ENCODE measurements around the gene CPB2. TPM values are rescaled to one million over a fixed set of nuclear protein-coding genes. Genes with fewer than 3 reads are reported as not detected.
A peak's percentile ranks its signal among the peaks of the same experiment; 100 is the strongest.

Gene CPB2
- total and polyA plus RNA-seq, 8 donors, result 0.17 to 18.4 (median 0.35) TPM

GRCh38 chr13:46063292-46063691 lies 41.5 kb downstream of the CPB2 start:
- DNase-seq (no peak), ATAC-seq (no peak)
- no peak overlapping the region for H3K27ac ChIP-seq
- H3K27me3 ChIP-seq, result no peaks in the 10 kb centered on the region
- H3K4me3 ChIP-seq, result no peak overlapping the region
- no peaks in the 10 kb centered on the region for H3K9me3 ChIP-seq
- no peak for TF ChIP-seq CTCF (IDR thresholded peaks at IDR 0.05)
- intact Hi-C loops (cut with DNase I), result no loop called here
- H3K36me3 ChIP-seq, result no peaks in the 10 kb centered on the region
- H3K4me1 ChIP-seq, result no peaks in the 10 kb centered on the region

DNA sequence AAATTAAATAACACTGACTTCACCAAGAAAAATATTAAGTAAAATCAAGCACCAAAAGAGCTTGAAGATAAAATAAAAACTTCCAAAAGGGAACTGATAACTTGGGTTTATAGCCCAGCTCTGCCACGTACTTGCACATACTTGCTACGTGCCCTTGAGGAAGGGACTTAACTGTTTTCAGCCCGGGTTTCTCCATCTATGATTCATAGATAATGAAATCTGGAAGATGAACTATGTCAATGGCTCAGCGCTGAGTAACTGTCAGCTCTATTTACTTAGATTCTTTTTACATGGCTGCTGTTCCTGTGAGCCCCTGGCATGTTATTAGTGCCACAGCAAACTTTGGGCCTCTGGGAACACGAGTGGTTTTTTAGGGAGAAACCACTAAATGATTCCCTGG lies 42.6 kb downstream of the CPB2 start:
- ATAC-seq, result no peak
- no peaks in the 10 kb centered on the region for H3K36me3 ChIP-seq
- no peak overlapping the region for H3K27ac ChIP-seq
- H3K9me3 ChIP-seq, result no peaks in the 10 kb centered on the region
- H3K4me3 ChIP-seq, result no peak overlapping the region
- intact Hi-C loops (cut with DNase I), result no loop called here
- no peak for DNase-seq
- TF ChIP-seq CTCF (IDR thresholded peaks at IDR 0.05), result no peak
- H3K27me3 ChIP-seq, result no peaks in the 10 kb centered on the region
- H3K4me1 ChIP-seq, result no peaks in the 10 kb centered on the region

GRCh38 chr13:46059405-46059804 lies 45.4 kb downstream of the CPB2 start:
- Histone ChIP-seq H3K4me1 (no peaks in the 10 kb centered on the region), H3K4me3 (no peak overlapping the region), H3K27me3 (no peaks in the 10 kb centered on the region), H3K36me3 (no peaks in the 10 kb centered on the region), H3K27ac (no peak overlapping the region), H3K9me3 (no peaks in the 10 kb centered on the region)
- intact Hi-C loops (cut with DNase I), result no loop called here
- DNase-seq (peak in 1 of 4 donors; percentile 10), ATAC-seq (no peak)
- no peak for TF ChIP-seq CTCF (IDR thresholded peaks at IDR 0.05)

GRCh38 chr13:46058268-46058667 lies 46.6 kb downstream of the CPB2 start:
- ATAC-seq (no peak), DNase-seq (no peak)
- Histone ChIP-seq H3K27ac (no peak overlapping the region), H3K4me3 (no peak overlapping the region), H3K27me3 (peaks cover 0 to 10% of the 10 kb centered on the region in 2 donors), H3K4me1 (peaks cover 0 to 5% of the 10 kb centered on the region in 2 donors), H3K36me3 (no peaks in the 10 kb centered on the region), H3K9me3 (no peaks in the 10 kb centered on the region)
- intact Hi-C loops (cut with DNase I), result no loop called here
- TF ChIP-seq CTCF (IDR thresholded peaks at IDR 0.05), result no peak

GRCh38 chr13:46057256-46058015 lies 47.4 kb downstream of the CPB2 start:
- Histone ChIP-seq H3K4me3 (no peak overlapping the region), H3K36me3 (no peaks in the 10 kb centered on the region), H3K27me3 (peaks cover 0 to 12% of the 10 kb centered on the region in 2 donors), H3K4me1 (peaks cover 0 to 7% of the 10 kb centered on the region in 2 donors), H3K27ac (no peak overlapping the region), H3K9me3 (no peaks in the 10 kb centered on the region)
- intact Hi-C loops (cut with DNase I), result no loop called here
- ATAC-seq, result no peak
- no peak for TF ChIP-seq CTCF (IDR thresholded peaks at IDR 0.05)
- no peak for DNase-seq

All from left lung (tissue), 10 donors.